Stomach (tissue), 9 donors: Measurements from ENCODE around the gene SP3. TPM values are rescaled to one million over a fixed set of nuclear protein-coding genes. Genes with fewer than 3 reads are reported as not detected.
A peak's percentile ranks its signal among the peaks of the same experiment; 100 is the strongest.

Source experiments
- DNase-seq, 2 donors: peaks; one replicate each; pipeline versions ENCODE4 v3.0.0 to v3.0.0-alpha.2; 2013 to 2019
- H3K27ac ChIP-seq, 5 donors: fragments of 200-600 bp in 4 of 5; sonication (generic) in 4 of 5; one replicate each; pipeline ENCODE4 v1.5.1; 2013 to 2019; ENCODE audit warnings: mild to moderate bottlenecking in 1 of 5, moderate library complexity in 1 of 5
- H3K27me3 ChIP-seq, 3 donors: fragments of 200-600 bp; sonication (generic); one replicate each; pipeline ENCODE4 v1.5.1; 2017 to 2019; ENCODE audit warnings: mixed run types in 1 of 3
- H3K36me3 ChIP-seq, 4 donors: fragments of 200-600 bp; sonication (generic); 1 replicate in 3 of 4; 2 replicates in 1 of 4; pipeline ENCODE4 v1.5.1; 2016 to 2019
- H3K4me1 ChIP-seq, 4 donors: fragments of 200-600 bp; sonication (generic); one replicate each; pipeline ENCODE4 v1.5.1; 2016 to 2019
- H3K4me3 ChIP-seq, 4 donors: fragments of 200-600 bp; sonication (generic) in 3 of 4; one replicate each; pipeline ENCODE4 v1.5.1; 2016 to 2019; ENCODE audit warnings: mild to moderate bottlenecking in 1 of 4
- H3K9me3 ChIP-seq, 4 donors: fragments of 200-600 bp; sonication (generic); one replicate each; pipeline ENCODE4 v1.5.1; 2016 to 2019
- EP300 ChIP-seq: sonication (generic); formaldehyde crosslinking; IDR thresholded peaks from one replicate; pipeline ENCODE4 v1.6.1; 2017; ENCODE audit warnings: antibody characterized with exemption
- POLR2A ChIP-seq, 4 donors: fragments of 450-650 bp; IDR thresholded peaks; one replicate each; pipeline ENCODE4 v1.6.1; 2016; ENCODE audit warnings: antibody characterized with exemption in 4 of 4, control low read depth in 2 of 4, mild to moderate bottlenecking in 1 of 4, moderate library complexity in 1 of 4
- POLR2AphosphoS5 ChIP-seq, 3 donors: sonication (generic); formaldehyde crosslinking; IDR thresholded peaks; one replicate each; pipeline ENCODE4 v1.6.1; 2016; ENCODE audit warnings: antibody characterized with exemption in 3 of 3
- WGBS, 5 donors: extraction: QIAGEN DNeasy Blood & Tissue Kit in 3 of 5; methylation state at CpG; one replicate each; pipeline versions ENCODE4 v1.1.5 to v1.1.7; 2013 to 2018; 5-methylcytosine and 5-hydroxymethylcytosine counted together
- intact Hi-C: fragments of 100-400 bp; cut with DNase I; formaldehyde crosslinking; loops from one replicate; pipeline ENCODE4 v1.15.1; 2023; ENCODE audit warnings: low total_unique reads
- polyA plus RNA-seq, 3 donors: library from polyadenylated mRNA; stranded (reverse); fragments of 200-250 nt; gene quantifications; one replicate each; pipeline ENCODE4 v1.2.3, GENCODE V29; 2013
- total RNA-seq, 5 donors: library from RNA; depleted of rRNA; stranded (reverse); fragments of >200 nt; gene quantifications; one replicate each; pipeline versions ENCODE4 v1.1.0 to v1.2.3, GENCODE V29; 2014 to 2016
- TF ChIP-seq, protein P1 (sequence below), 7 experiments: fragments of 450-650 bp in 4 of 7; fragments of 200-600 bp in 3 of 7; sonication (generic) in 3 of 7; IDR thresholded peaks; one replicate each; pipeline ENCODE4 v1.5.1; 2016 to 2019; ENCODE audit warnings: antibody characterized with exemption in 7 of 7, control low read depth in 2 of 7, mild to moderate bottlenecking in 1 of 7
- donor health status: healthy with polysubstance abuse.
- donor health status: Bipolar disorder and iron deficiency.
- donor health status: healthy.

Gene SP3
- total and polyA plus RNA-seq, 8 donors, result 15.0 to 147 (median 45.2) TPM

- peaks cover 13 to 40% (median 31%) of the 10 kb centered on the region in 4 donors for H3K4me1 ChIP-seq
- peak overlapping the region; percentile 77 to 92 (median 82) for H3K27ac ChIP-seq
- no peaks in the 10 kb centered on the region for H3K27me3 ChIP-seq
- no peaks in the 10 kb centered on the region for H3K36me3 ChIP-seq
- peak overlapping the region; percentile 39 to 56 (median 52) for H3K4me3 ChIP-seq
- DNase-seq, result peak; percentile 63 to 91
- intact Hi-C loops, result no loop called here
- TF ChIP-seq POLR2AphosphoS5 (IDR thresholded peaks at IDR 0.05) (peak in 2 of 3 donors; percentile 2 to 34), EP300 (no peak), POLR2A (IDR thresholded peaks at IDR 0.05) (peak in 1 of 4 donors; percentile 17)
- TF ChIP-seq, protein P1, sequence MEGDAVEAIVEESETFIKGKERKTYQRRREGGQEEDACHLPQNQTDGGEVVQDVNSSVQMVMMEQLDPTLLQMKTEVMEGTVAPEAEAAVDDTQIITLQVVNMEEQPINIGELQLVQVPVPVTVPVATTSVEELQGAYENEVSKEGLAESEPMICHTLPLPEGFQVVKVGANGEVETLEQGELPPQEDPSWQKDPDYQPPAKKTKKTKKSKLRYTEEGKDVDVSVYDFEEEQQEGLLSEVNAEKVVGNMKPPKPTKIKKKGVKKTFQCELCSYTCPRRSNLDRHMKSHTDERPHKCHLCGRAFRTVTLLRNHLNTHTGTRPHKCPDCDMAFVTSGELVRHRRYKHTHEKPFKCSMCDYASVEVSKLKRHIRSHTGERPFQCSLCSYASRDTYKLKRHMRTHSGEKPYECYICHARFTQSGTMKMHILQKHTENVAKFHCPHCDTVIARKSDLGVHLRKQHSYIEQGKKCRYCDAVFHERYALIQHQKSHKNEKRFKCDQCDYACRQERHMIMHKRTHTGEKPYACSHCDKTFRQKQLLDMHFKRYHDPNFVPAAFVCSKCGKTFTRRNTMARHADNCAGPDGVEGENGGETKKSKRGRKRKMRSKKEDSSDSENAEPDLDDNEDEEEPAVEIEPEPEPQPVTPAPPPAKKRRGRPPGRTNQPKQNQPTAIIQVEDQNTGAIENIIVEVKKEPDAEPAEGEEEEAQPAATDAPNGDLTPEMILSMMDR (IDR thresholded peaks at IDR 0.05), result no peak
- WGBS, 5 donors, result 16 to 24% (median 18%) methylated on average over 43 to 56 of the region's 56 CpGs
- H3K9me3 ChIP-seq, result no peaks in the 10 kb centered on the region
Observed at GRCh38 chr2:174012347-174013314, 47.5 kb upstream of the SP3 start.

- intact Hi-C loops, result no loop called here
Observed at GRCh38 chr2:174011796-174012195, 46.6 kb upstream of the SP3 start.

DNA sequence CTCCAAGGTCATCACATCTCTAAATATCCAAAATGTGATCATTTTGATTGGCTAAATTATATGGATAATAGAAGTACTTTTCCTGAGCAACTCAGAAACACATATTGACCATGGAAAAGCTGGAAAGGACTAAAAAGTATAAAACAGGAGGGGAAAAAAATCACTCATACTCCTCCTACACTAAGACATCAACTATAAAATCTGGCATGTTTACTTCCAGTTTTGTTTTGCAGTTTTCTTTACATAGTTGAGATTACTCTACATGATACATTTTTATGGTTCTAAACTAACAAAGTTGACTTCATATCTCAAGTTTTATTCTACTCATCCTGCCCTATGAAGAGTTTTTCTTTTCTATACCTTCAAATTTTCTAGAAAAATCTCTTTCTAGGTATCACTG is 46.0 kb upstream of the SP3 start:
- Histone ChIP-seq H3K4me3 (no peak overlapping the region), H3K9me3 (no peaks in the 10 kb centered on the region), H3K27ac (no peak overlapping the region), H3K4me1 (peaks cover 13 to 40% (median 31%) of the 10 kb centered on the region in 4 donors), H3K36me3 (no peaks in the 10 kb centered on the region), H3K27me3 (no peaks in the 10 kb centered on the region)
- intact Hi-C loops, result no loop called here
- TF ChIP-seq POLR2AphosphoS5 (IDR thresholded peaks at IDR 0.05), result no peak
- TF ChIP-seq, protein P1 (IDR thresholded peaks at IDR 0.05), result no peak
- TF ChIP-seq POLR2A (IDR thresholded peaks at IDR 0.05), result no peak
- TF ChIP-seq EP300, result no peak
- no peak for DNase-seq

More at GRCh38 chr2:174011796-174012195, 46.6 kb upstream of the SP3 start:
- DNase-seq, result no peak
- Histone ChIP-seq H3K4me1 (peaks cover 13 to 40% (median 31%) of the 10 kb centered on the region in 4 donors), H3K27me3 (no peaks in the 10 kb centered on the region), H3K27ac (peak overlapping the region in 2 of 5 donors; percentile 81 to 92), H3K4me3 (peak overlapping the region in 3 of 4 donors; percentile 39 to 53 (median 50)), H3K36me3 (no peaks in the 10 kb centered on the region), H3K9me3 (no peaks in the 10 kb centered on the region)
- WGBS, 5 donors, result 93 to 100% (median 99%) methylated on average over 2 of the region's 2 CpGs
- no peak for TF ChIP-seq EP300
- TF ChIP-seq POLR2A (IDR thresholded peaks at IDR 0.05), result no peak
- TF ChIP-seq POLR2AphosphoS5 (IDR thresholded peaks at IDR 0.05), result no peak
- TF ChIP-seq, protein P1 (IDR thresholded peaks at IDR 0.05), result no peak

GRCh38 chr2:174009488-174010223 is 44.5 kb upstream of the SP3 start:
- Histone ChIP-seq H3K27ac (no peak overlapping the region), H3K36me3 (no peaks in the 10 kb centered on the region), H3K4me1 (peaks cover 13 to 51% (median 33%) of the 10 kb centered on the region in 4 donors), H3K27me3 (no peaks in the 10 kb centered on the region), H3K4me3 (no peak overlapping the region), H3K9me3 (no peaks in the 10 kb centered on the region)
- no peak for TF ChIP-seq POLR2A (IDR thresholded peaks at IDR 0.05)
- no peak for TF ChIP-seq POLR2AphosphoS5 (IDR thresholded peaks at IDR 0.05)
- TF ChIP-seq, protein P1 (IDR thresholded peaks at IDR 0.05), result no peak
- no peak for TF ChIP-seq EP300
- no peak for DNase-seq
- intact Hi-C loops, result no loop called here
- WGBS, 5 donors, result 62 to 70% (median 66%) methylated on average over 3 of the region's 3 CpGs
